Endothelial cell (in vitro differentiated cells): Measurements from ENCODE around the gene CTNNA3. TPM values are rescaled to one million over a fixed set of nuclear protein-coding genes. Genes with fewer than 3 reads are reported as not detected.

Source experiments
- DNase-seq: peaks from one replicate; pipeline ENCODE4 v3.0.0; 2021; ENCODE audit warnings: low spot score
- H3K27ac Mint-ChIP-seq: one replicate; pipeline ENCODE4 v1.8.0; 2021; ENCODE audit warnings: mixed read lengths, inconsistent platforms; ENCODE audit not compliant: unreplicated experiment
- H3K27me3 Mint-ChIP-seq: one replicate; pipeline ENCODE4 v1.8.0; 2021; ENCODE audit warnings: mild to moderate bottlenecking, moderate library complexity, mixed read lengths, inconsistent platforms; ENCODE audit not compliant: unreplicated experiment
- H3K36me3 Mint-ChIP-seq: one replicate; pipeline ENCODE4 v1.8.0; 2021; ENCODE audit warnings: mild to moderate bottlenecking, low read depth, mixed read lengths, inconsistent platforms; ENCODE audit not compliant: unreplicated experiment
- H3K4me1 Mint-ChIP-seq: one replicate; pipeline ENCODE4 v1.8.0; 2021; ENCODE audit warnings: mild to moderate bottlenecking, mixed read lengths, inconsistent platforms; ENCODE audit not compliant: unreplicated experiment
- H3K4me3 Mint-ChIP-seq: one replicate; pipeline ENCODE4 v1.8.0; 2021; ENCODE audit warnings: mild to moderate bottlenecking, mixed read lengths, inconsistent platforms; ENCODE audit not compliant: unreplicated experiment
- H3K9me3 Mint-ChIP-seq: one replicate; pipeline ENCODE4 v1.8.0; 2021; ENCODE audit warnings: mixed read lengths, inconsistent platforms; ENCODE audit not compliant: unreplicated experiment
- total RNA-seq: library from RNA; stranded (reverse); fragmentation: NEBNext Ultra II Directional; extraction: Animal tissue kit (Norgen Biotek cat#: 25700); gene quantifications from one replicate; pipeline ENCODE4 v1.2.1, GENCODE V29; 2021; ENCODE audit not compliant: unreplicated experiment
- TF ChIP-seq, protein P1 (sequence below): fragments of 200-600 bp; sonication (generic); IDR thresholded peaks from one replicate; pipeline ENCODE4 v1.5.0; 2021; ENCODE audit warnings: antibody characterized with exemption; ENCODE audit not compliant: unreplicated experiment

Gene CTNNA3
- total RNA-seq, 1 donor from 2014 or later: 2.3 TPM

DNA sequence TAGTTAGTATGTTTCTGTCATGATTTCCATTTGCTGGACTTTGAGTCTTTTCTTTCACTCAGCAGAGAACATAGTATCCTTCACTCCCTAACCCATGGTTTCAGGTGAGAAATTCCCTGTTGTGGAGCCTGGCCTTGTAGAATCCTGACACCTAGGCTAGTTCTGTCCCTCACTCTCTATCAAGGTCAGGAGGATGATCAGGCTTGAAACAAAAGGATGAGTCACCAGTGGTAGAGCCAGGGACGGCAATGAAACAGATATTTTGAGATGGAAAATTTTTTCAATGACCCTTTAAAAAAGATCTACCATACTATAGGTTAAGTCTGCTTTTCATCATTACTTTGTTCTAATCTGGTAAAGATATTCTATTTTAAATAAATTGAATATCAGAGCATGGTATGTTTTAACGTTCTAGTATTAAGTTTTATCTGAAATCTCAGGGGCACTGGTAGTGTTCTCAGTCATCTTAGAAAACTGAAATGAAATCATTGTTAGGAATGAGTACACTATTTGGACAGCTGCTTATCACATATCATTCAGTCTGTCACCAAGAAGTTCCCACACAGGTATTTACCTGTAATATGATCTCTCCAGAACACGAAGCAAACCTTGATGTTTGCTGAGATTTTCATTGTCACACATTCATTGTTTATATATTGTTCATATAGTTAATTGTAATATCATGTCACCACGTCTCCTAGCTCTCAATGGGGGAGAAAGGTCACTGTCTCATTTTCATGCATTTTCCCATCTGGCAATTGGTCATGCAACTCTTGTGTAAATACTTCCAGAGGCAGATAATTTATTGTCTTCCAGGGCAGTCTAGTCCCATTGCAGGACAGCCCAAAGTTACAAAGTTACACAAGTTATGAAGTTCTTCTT is 1070.0 kb downstream of the CTNNA3 start:
- DNase-seq: no peak
- H3K27ac Mint-ChIP-seq: no peak overlapping the region
- TF ChIP-seq, protein P1, sequence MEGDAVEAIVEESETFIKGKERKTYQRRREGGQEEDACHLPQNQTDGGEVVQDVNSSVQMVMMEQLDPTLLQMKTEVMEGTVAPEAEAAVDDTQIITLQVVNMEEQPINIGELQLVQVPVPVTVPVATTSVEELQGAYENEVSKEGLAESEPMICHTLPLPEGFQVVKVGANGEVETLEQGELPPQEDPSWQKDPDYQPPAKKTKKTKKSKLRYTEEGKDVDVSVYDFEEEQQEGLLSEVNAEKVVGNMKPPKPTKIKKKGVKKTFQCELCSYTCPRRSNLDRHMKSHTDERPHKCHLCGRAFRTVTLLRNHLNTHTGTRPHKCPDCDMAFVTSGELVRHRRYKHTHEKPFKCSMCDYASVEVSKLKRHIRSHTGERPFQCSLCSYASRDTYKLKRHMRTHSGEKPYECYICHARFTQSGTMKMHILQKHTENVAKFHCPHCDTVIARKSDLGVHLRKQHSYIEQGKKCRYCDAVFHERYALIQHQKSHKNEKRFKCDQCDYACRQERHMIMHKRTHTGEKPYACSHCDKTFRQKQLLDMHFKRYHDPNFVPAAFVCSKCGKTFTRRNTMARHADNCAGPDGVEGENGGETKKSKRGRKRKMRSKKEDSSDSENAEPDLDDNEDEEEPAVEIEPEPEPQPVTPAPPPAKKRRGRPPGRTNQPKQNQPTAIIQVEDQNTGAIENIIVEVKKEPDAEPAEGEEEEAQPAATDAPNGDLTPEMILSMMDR: no peak
- no peaks in the 10 kb centered on the region for H3K27me3 Mint-ChIP-seq
- H3K4me3 Mint-ChIP-seq: no peak overlapping the region
- no peaks in the 10 kb centered on the region for H3K9me3 Mint-ChIP-seq
- H3K4me1 Mint-ChIP-seq: no peaks in the 10 kb centered on the region
- no peaks in the 10 kb centered on the region for H3K36me3 Mint-ChIP-seq

DNA sequence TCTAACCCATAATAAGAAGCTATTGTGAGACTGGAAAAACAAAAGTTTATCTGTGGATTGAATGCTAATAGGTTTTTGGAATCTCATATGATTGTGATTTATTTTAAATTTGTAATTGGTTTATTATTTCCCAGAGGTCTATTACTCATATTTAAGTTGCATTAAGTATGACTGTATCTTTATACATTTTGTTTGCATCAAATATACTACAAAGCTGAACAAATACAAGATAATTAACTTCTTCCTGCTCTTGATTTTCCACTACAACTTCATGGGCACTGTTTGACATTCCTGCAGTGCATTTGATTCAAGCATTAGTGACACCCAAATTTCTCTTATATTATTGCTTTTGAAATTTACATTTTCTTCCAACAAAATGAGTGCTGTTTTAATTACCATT is 1073.9 kb downstream of the CTNNA3 start:
- no peak for DNase-seq
- no peak overlapping the region for H3K4me3 Mint-ChIP-seq
- H3K27me3 Mint-ChIP-seq: no peaks in the 10 kb centered on the region
- H3K4me1 Mint-ChIP-seq: no peaks in the 10 kb centered on the region
- TF ChIP-seq, protein P1: no peak
- no peaks in the 10 kb centered on the region for H3K9me3 Mint-ChIP-seq
- no peaks in the 10 kb centered on the region for H3K36me3 Mint-ChIP-seq
- no peak overlapping the region for H3K27ac Mint-ChIP-seq

DNA sequence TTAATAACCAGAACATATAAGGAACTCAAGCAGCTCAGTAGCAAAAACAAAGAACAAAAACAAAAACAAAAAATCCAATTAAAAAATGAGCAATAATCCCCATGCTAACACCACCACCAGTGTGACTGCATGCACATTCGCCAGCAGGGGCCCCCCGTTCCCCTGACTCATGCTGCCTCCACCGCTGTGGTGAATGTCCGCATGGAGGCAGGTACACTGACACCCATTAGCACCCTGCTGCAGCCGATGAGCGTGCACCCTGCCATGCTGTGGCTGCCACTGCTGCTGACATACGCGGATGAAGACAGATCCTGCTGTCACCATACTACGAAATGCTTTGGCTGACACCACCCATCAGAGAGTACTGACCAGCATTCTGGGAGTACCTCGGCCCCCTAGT is 1091.8 kb downstream of the CTNNA3 start:
- DNase-seq: no peak
- Mint-ChIP-seq H3K27me3 (peaks cover 3% of the 10 kb centered on the region), H3K36me3 (no peaks in the 10 kb centered on the region), H3K9me3 (no peaks in the 10 kb centered on the region), H3K4me1 (no peaks in the 10 kb centered on the region), H3K4me3 (no peak overlapping the region), H3K27ac (no peak overlapping the region)
- TF ChIP-seq, protein P1: no peak

DNA sequence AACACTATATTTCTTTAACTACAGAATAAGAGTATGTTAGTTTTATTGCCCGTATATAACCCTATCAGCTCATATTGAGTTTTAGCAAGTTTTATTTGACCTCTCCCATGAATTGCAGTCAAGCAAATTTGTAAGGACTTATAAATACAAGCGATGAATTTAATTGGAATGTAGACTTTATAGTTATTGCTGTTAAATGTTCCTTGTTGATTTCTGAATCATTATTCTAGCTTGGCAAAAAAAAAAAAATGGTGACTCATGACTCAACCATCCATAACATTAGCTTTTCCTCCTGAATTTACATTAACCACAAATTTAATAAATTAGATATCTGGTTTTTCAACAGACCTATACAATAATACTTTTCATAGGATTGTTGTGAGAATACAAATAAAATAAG is 1104.1 kb downstream of the CTNNA3 start:
- DNase-seq: no peak
- H3K36me3 Mint-ChIP-seq: no peaks in the 10 kb centered on the region
- H3K27me3 Mint-ChIP-seq: no peaks in the 10 kb centered on the region
- TF ChIP-seq, protein P1: no peak
- no peak overlapping the region for H3K4me3 Mint-ChIP-seq
- no peaks in the 10 kb centered on the region for H3K4me1 Mint-ChIP-seq
- no peaks in the 10 kb centered on the region for H3K9me3 Mint-ChIP-seq
- no peak overlapping the region for H3K27ac Mint-ChIP-seq

DNA sequence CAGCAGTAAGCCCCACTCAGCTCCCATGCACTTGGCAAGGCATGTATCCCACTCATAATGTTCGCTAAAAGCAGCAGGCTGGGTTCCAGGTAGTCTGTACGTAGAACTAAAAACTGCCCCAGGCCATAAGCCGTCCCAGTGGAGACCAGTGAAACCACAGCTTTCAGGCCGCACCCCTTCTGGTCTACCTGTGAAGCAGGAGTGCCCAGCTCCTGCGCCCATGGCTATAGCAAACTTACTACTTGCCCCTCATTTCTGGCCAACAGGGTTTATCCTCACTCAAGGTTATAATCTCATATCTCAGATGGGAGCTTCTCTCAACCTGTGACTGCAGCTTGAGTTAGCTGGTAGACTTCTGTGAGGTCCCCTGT is 1108.3 kb downstream of the CTNNA3 start:
- TF ChIP-seq, protein P1: no peak
- Mint-ChIP-seq H3K27ac (no peak overlapping the region), H3K36me3 (no peaks in the 10 kb centered on the region), H3K27me3 (no peaks in the 10 kb centered on the region), H3K9me3 (no peaks in the 10 kb centered on the region), H3K4me3 (no peak overlapping the region), H3K4me1 (no peaks in the 10 kb centered on the region)
- no peak for DNase-seq
